NCI-H1048 (cell line): ENCODE measurements around the gene ZNF814.
"Not testable (repeated sequence)": the region's sequence is repeated elsewhere in the genome, so short reads cannot be mapped to it uniquely, and the experiment has no call there.

Experiments used
- DNase-seq: peaks from one replicate; lab custom pipeline; 2025; lab: John Stamatoyannopoulos, UW

The ZNF814 gene

GRCh38 chr19:57888560-57889231 is at the start of gene ZNF814:
ZNF814 (minus strand) TSS chr19:57889037; CDS start chr19:57888802, 235 bp downstream.
- DNase-seq = peak; percentile 64

- no peak for DNase-seq
Observed at GRCh38 chr19:57935731-57936130, 46.9 kb upstream of the ZNF814 start.

DNA sequence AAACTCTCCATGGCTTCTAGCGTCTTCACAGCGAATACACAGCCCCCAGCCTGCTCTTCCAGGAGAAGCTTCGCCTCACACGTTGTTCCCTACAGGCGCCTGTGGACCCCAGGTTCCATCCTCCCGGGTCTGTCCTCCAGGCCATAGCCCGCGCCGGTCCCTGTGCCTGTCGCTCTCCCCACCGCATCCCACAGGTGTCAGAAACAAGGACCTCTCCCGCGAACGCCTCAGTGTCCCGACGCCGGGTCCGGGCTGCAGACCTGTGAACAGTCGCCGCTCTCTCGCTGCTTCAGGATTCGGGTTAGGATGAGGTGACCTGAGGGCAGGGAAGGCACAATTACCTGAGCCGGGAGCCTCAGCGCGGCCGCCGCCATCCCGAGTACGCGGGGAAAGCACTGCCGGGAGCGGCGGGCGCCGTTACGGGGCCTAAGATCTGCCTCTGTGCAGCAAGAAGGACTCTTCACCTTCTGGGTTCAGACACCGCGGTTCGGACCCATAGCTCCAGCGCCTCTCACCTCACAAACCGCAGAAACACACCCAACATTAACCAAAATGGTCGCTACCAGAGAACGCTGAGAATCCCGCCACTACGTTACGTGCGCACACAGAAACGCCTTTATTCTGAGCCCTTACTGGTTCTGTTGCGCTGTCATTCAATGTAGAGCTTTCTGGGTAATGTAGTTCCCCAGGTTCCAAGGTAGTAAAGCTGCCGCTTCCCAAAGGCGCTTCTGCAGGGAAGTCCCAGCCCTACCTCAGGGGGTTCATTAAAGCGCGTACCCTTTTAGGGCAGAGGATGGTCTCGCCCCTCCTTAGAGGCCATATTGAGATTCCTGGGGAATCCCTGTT is 46.2 kb upstream of the ZNF814 start, which contains the start of gene ZNF418:
Gene ZNF418, minus strand, starts transcription at position 583 of the 846 bp plus-strand sequence. CDS start 1,580 bp downstream, outside the sequence.
- DNase-seq = peak; percentile 55

- no peak for DNase-seq
Observed at GRCh38 chr19:57927587-57927986, 38.8 kb upstream of the ZNF814 start.

DNA sequence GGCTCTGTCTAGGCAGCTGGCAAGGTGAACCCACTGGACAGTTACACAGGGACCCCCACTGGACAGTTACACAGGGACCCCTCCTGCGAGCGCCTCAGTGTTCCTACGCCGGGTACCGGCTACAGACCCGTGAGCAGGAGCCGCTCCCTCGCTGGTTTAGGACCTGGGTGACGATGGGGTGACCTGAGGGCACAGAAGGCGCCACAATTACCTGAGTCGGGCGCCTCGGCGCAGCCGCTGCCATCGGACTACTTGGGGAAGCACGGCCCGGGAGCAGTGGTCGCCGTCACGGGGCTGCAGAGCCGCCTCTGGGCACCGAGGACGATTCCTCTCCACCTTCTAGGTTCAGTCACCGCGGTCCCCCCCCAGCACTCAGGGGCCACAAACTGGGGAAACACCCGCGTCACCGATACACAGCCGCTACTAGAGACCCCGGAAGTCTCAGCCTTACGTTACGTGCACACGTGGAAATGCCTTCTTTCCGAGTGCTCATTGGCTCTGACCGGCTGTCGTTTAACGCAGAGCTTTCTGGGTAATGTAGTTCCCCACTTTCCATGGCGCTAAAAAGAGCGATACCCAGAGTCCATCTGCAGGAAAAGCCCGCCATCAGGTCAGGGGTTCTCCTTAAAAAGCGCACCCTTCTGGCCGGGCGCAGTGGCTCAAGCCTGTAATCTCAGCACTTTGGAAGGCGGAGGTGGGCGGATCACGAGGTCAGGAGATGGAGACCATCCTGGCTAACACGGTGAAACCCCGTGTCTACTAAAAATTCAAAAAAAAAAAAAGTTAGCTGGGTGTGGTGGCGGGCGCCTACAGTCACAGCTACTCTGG is 27.5 kb upstream of the ZNF814 start, which contains the start of gene ZNF417:
Gene ZNF417, minus strand, starts transcription at position 425 of the 828 bp plus-strand sequence. Its CDS starts 181 bp downstream, at position 244.
- peak; percentile 72 for DNase-seq

GRCh38 chr19:57914531-57914930 is 25.7 kb upstream of the ZNF814 start:
- DNase-seq = no peak

- no peak for DNase-seq
Observed at GRCh38 chr19:57907394-57907793, 18.6 kb upstream of the ZNF814 start.

DNA sequence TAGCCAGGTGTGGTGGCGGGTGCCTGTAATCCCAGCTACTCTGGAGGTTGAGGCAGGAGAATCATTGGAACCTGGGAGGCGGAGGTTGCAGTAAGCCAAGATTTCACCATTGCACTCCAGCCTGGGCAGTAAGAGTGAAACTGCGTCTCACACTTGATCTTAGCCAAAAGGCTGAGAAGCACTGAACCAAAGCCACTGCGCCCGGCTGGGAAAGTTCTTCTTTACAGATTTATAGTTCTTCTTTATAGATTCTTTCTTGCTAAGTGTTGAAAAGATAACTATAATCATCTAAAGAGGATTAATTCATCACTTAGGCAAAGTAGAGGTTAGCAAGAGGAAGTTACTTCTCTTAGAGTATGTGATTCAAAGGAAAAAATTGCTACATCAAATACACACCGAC is 16.4 kb upstream of the ZNF814 start:
- no peak for DNase-seq

DNA sequence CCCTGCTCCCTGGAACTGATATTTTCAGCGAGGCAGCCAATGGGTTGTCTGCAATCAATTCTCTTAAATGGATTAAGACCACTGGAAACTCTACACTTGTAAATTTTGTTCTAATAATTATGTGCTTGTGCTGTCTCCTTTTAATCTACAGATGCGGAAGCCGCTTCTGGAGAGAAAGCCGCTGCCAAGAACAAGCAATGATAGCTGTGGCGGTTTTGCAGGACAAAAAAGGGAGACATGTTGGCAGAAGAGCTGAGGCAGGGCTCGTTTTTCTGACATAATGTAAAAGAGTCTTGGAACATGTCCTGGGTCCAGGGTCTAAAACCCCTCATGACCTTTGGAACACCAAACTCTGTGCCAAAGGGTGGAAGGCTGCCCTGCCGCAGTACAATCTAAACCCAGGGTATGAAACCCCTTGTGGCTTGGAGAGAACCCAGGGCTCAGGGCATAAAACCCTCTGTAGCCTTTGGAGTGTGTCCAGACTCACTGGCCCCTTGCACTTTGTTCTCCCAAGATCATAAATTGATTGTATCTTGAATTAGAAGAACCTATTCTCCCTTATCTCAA is 14.9 kb upstream of the ZNF814 start:
- DNase-seq = no peak

DNA sequence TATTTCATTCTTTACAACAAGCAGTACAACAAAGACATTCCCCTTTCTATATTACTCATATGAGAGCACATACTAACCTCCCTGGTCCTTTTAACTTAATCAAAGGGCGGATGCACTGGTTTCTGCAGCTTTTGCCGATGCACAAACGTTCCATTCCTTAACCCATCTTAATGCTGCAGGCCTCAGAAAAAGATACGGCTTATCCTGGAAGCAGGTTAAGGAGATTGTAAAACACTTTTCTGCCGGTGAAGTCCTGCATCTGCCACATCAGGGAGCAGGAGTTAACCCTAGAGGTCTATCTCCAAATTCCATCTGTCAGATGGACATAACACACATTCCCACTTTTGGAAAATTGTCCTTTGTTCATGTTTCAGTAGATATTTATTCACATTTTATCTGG is 11.5 kb upstream of the ZNF814 start:
- DNase-seq = no peak

- not testable (repeated sequence) for DNase-seq
Observed at GRCh38 chr19:57890706-57891105, 1.9 kb upstream of the ZNF814 start.

GRCh38 chr19:57888107-57888559 is 704 bp downstream of the ZNF814 start:
- no peak for DNase-seq

DNA sequence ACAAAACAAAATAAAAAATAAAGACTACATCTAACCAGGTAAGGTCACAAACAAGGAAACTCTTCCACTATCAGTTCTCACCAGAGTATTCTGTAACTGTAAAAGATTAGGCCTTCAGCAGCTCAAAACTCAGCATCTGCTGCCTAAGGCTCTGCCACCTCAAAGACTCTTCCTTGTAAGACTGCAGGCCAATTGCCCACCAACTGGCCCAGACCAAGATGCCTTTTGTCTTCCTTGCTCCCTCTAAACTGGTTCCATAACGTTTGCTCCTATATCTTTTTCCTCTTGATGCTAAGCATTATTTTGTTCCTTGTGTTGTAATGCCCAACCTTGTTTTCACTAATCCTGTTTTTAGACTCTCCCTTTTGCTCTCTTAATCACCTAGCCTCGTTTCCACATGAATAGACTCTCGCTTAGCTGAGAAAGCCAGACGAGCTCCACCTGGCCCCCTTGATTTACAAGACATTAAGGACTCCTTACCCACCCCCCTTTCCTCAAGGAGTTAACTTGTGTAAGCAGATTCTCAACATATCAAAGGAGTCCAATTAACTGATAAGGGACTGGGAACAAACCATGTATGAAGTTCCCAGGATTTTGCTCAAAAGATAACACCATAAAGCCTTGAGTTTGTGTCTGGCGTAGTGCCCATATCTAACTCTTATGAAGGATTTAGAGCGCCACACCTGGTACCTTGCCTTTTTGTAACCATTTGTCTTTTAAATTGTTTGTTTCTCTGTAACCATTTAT is 1.5 kb downstream of the ZNF814 start:
- DNase-seq = no peak

GRCh38 chr19:57886046-57886445 is 2.8 kb downstream of the ZNF814 start:
- DNase-seq = no peak

DNA sequence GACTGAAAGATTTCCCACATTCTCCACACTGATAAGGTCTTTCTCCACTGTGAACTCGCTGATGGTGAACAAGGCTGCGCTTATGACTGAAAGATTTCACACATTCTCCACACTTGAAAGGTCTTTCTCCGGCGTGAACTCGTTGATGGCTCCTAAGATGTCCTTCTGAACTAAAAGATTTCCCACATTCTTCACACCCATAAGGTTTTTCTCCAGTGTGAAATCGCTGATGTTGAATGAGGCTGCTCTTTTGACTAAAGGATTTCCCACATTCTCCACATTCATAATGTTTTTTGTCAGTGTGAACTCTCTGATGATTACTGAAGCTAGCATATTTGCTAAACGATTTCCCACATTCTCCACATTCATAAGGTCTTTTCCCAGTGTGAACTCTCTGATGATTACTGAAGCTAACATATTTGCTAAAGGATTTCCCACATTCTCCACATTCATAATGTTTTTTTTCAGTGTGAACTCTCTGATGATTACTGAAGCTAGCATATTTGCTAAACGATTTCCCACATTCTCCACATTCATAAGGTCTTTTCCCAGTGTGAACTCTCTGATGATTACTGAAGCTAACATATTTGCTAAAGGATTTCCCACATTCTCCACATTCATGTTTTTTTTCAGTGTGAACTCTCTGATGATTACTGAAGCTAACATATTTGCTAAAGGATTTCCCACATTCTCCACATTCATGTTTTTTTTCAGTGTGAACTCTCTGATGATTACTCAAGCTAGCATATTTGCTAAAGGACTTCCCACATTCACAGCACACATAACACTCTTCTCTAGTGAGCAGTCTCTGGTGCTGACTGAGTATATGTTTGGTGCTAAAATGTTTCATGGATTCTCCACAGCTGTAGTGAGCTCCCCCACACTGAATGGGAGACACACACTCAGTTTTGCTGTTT is 14.7 kb downstream of the ZNF814 start:
- DNase-seq = not testable (repeated sequence)

DNA sequence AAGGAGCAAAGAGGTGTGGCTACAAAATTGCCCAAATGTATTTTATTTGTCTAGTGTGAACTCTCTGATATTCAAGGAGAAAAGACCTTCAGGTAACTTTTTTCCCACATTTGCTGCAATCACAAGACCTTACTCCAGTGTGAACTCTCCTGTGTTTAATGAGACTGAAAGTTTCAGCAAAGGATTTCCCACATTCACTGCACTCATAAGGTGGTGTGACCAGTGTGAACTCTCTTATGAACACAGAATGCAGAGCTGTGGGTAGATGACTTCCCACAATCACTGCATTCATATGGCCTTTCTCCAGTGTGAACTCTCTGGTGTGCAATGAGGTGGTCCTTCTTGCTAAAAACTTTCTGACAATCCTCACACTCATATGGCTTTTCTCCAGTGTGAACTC is 16.4 kb downstream of the ZNF814 start:
- DNase-seq = no peak

DNA sequence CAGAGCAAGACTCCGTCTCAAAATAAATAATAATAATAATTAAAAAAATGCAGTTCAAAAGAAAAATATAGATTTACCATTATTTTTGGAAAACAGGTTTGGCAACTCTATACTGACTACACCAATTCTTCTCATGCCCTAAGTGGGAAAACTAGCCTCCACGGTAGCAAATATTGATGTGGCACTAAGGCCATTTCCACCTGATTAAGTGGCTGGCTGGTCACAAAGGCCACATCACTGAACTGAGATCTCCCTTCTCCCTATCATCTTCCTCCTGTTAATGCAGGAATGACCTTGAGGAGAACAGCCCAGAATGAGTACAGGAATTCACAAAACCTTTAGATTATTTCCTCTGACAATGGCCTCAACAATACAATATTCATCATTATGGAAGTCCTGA is 18.6 kb downstream of the ZNF814 start:
- no peak for DNase-seq

DNA sequence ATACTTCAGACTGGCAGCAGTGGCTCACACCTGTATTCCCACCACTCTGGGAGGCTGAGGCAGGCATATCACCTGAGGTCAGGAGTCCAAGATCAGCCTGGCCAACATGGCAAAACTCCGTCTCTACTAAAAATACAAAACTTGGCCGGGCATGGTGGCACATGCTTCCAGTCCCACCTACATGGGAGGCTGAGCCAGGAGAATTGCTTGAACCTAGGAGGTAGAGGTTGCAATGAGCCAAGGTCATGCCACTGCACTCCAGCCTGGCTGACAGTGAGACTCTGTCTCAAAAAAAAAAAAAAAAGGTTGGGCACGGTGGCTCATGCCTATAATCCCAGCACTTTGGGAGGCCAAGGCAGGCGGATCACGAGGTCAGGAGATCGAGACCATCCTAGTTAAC is 19.2 kb downstream of the ZNF814 start:
- not testable (repeated sequence) for DNase-seq

- no peak for DNase-seq
Observed at GRCh38 chr19:57867868-57868492, 20.9 kb downstream of the ZNF814 start.
